ENCODE measurements around the gene MRPL48.

GRCh38 chr11:73784080-73784634, 3.5 kb upstream of the MRPL48 start:
- TF ChIP-seq, protein P1, sequence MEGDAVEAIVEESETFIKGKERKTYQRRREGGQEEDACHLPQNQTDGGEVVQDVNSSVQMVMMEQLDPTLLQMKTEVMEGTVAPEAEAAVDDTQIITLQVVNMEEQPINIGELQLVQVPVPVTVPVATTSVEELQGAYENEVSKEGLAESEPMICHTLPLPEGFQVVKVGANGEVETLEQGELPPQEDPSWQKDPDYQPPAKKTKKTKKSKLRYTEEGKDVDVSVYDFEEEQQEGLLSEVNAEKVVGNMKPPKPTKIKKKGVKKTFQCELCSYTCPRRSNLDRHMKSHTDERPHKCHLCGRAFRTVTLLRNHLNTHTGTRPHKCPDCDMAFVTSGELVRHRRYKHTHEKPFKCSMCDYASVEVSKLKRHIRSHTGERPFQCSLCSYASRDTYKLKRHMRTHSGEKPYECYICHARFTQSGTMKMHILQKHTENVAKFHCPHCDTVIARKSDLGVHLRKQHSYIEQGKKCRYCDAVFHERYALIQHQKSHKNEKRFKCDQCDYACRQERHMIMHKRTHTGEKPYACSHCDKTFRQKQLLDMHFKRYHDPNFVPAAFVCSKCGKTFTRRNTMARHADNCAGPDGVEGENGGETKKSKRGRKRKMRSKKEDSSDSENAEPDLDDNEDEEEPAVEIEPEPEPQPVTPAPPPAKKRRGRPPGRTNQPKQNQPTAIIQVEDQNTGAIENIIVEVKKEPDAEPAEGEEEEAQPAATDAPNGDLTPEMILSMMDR (IDR thresholded peaks at IDR 0.05): no peak
- TF ChIP-seq POLR2A (IDR thresholded peaks at IDR 0.05): no peak

Data from lower leg skin (tissue), 3 donors.